ENCODE measurements around the gene RNF227.

- TF ChIP-seq, protein P1, sequence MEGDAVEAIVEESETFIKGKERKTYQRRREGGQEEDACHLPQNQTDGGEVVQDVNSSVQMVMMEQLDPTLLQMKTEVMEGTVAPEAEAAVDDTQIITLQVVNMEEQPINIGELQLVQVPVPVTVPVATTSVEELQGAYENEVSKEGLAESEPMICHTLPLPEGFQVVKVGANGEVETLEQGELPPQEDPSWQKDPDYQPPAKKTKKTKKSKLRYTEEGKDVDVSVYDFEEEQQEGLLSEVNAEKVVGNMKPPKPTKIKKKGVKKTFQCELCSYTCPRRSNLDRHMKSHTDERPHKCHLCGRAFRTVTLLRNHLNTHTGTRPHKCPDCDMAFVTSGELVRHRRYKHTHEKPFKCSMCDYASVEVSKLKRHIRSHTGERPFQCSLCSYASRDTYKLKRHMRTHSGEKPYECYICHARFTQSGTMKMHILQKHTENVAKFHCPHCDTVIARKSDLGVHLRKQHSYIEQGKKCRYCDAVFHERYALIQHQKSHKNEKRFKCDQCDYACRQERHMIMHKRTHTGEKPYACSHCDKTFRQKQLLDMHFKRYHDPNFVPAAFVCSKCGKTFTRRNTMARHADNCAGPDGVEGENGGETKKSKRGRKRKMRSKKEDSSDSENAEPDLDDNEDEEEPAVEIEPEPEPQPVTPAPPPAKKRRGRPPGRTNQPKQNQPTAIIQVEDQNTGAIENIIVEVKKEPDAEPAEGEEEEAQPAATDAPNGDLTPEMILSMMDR (IDR thresholded peaks at IDR 0.05; ENCODE audit: low read depth, low read length, poor library complexity, severe bottlenecking): no peak
- no peak for TF ChIP-seq EZH2phosphoT487 (IDR thresholded peaks at IDR 0.05; ENCODE audit: borderline replicate concordance, low read length)
Measured at GRCh38 chr17:7915611-7916384, at the start of gene RNF227.
